HG03575 (cell line): ENCODE results near the gene OTOP1.
"Not testable (repeated sequence)": the region's sequence is repeated elsewhere in the genome, so short reads cannot be mapped to it uniquely, and the experiment has no call there.

ENCODE experiments used
- ATAC-seq: cut with Tn5 transposase; IDR thresholded peaks from one replicate; pipeline ENCODE4 v1.9.1; 2021; ENCODE audit not compliant: unreplicated experiment, insufficient number of reproducible peaks, low FRiP score; ENCODE audit errors: extremely low read depth

Gene OTOP1

DNA sequence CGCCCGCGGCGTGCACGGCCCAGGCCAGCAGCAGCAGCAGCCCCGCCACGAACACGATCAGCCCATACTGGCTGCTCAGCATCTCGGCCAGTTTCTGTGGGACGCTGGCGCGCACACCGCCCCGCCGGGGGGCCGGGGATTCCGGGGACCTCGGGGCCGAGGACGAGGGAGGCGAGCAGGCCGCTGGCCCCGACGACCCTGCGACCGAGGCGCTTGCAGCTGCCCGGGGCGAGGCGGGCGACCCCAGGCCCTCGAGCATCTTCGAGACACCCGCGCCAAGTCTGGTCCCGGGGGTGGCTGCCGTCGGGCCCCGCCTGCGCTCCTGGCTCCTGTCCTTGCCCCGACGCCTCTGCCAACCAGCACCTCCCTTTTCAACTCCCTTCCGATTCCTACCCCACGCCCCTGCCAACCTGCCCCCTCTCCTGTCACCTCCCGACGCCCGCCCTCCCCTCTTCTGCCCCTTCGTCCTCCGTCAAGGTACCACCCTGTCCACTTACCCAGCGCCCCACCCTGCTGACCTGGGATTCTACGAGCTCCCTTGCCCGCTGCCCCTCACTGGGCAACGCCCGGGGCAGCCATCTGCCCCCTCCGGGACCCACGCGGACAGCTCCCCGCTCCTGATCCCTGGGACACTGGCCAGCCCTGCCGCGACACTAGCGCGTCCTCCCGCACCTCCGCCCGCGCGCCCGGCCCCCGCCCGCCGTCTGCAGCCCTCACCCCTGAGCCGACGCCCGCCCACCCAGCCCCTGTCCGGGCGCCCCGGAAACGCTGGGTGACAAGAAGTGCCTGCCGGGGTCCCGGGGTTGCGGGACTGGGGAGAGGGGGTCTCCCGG is at the start of gene OTOP1:
Gene OTOP1 (minus strand): TSS at position 324 of the 833 bp plus-strand sequence. CDS start 65 bp downstream, at position 259.
- ATAC-seq: no peak

DNA sequence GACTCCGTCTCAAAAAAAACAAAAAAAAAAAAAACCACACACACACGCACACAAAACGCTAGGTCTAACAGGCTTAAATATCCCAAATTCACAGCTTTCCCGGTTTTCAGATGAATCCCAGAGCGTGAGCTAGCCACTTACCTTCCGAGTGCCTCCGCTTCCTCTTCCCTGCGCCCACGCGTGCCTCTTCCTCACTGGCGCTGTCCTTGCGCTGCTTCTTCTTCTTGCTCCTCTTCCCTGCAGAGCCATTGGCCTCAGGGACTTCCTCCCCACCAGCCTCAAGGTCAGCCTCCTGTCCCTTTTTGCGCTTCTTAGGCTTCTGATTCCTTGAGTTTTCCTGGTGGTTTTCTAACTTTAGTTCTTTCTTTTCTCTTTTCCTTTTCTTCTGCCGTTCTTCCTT is 47.5 kb upstream of the OTOP1 start:
- no peak for ATAC-seq

GRCh38 chr4:4271912-4272311 is 45.2 kb upstream of the OTOP1 start:
- ATAC-seq: no peak

- ATAC-seq: no peak
Observed at GRCh38 chr4:4270529-4270928, 43.8 kb upstream of the OTOP1 start.

DNA sequence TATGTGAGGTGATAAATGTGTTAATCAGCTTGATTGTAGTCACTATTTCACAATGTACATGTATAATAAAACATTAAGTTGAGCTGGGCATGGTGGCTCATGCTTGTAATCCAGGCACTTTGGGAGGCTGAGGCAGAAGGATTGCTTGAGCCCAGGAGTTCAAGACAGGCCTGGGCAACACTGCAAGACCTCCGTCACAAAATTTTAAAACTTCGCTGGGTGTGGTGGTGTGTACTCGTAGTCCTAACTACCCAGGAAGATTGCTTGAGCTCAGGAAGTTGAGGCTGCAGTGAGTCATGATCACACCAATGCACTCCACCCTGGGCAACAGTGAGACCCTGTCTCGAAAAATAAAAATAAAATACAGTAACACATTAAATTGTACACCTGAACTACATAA is 43.1 kb upstream of the OTOP1 start:
- ATAC-seq: no peak

DNA sequence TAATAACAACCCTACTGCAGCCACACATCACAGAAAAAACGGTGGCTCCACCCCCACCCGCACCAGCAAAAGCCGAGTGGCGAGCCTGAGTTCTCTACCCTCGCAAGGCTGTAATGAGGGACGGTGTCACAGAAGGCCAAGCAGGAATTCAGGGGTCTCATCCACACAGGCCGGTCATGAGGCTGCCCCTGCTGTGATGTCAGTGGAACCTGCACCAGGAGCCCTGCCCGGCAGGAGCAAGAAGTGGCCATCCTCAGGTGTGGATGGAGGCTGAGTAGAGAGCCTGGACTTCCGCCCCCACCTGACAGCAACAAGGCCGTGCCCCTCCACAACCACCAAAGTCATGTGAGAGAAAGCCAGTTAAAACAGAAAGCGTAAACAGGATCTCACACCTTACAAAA is 42.6 kb upstream of the OTOP1 start:
- ATAC-seq: no peak

DNA sequence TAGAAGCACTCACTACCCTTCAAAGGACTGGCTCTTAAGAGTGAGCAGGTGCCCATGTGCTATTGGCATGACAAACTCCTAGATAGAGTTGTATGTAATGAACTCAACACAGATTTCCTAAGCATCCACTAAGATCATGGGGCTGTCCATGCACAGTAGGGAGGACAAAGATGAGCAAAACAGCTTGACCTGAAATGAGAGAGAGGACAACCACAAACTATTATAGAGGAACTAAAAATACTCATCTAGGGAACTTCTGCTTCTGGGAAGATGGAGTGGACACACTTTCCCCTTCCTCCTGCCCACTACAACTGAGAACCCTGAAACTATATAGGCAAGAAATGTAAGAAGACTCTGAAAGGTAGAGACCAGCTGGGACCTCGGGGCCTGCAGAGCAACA is 42.0 kb upstream of the OTOP1 start:
- no peak for ATAC-seq

DNA sequence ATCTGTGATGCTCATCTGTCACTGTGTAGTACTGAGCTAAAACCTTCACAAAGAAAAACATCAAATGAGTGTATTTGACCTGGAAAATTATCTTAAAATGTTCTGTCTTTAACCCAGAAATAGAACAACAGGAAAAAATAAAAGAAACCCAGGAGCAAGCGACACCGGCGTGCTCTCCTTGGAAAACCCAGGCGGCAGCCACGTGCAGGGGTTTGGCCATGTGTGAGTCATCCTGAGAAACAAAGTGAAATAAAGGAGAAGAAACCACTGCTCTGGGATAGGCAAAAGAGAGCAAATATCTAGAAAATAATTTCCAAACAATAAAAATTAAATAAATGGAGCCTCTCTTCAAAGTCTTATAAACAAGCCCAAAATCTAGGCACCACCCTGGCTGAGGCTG is 41.3 kb upstream of the OTOP1 start:
- no peak for ATAC-seq

DNA sequence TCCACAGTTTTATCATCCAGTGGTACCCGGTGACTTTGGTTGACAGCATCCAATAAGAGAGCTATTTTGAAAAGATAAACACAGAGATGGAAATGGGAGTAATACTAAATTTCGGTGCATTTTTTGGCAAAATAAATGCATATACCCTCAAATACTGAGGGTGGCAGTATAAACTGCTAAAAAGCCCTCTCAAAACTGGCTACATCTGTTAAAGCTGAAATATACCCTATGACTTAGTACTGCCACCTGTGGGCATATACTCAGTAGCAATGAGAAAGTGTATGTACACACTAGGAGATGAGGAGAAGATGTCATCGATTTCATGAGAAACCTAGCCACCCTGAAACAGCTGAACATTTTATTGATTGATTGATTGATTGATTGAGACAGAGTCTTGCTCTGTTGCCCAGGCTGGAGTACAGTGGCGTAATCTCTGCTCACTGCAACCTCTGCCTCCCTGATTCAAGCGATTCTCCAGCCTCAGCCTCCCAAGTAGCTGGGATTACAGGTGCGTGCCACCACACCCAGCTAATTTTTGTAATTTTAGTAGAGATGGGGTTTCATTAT is 33.5 kb upstream of the OTOP1 start:
- ATAC-seq: no peak

DNA sequence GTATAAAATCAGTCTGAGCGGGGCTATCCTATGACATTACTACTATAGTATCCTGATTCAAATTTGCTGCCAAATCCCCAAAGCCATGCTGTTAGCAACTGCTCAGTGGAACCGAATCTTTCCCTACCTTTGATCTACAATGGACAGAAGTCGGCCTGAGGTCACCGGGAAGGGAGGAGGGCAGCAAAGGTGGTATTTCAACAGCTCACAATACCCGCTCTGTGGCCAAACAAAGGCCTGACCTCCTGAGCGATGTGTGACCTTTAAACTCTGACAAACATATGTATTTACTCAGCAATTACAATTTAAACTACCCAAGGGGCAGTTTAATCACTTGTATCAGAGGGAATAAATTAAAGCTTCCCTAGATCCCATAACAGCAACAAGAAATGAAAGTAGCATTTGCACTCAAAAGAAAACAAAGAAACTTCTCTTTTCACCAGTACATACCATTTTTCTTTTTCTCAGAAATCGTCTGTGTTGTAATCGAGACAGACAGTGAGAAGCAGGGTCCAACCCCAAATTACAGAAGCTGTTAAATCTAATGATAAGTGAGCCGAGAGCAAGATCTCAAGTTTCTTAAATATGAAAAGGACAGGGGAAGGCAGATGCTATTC is 32.9 kb upstream of the OTOP1 start:
- ATAC-seq: no peak

DNA sequence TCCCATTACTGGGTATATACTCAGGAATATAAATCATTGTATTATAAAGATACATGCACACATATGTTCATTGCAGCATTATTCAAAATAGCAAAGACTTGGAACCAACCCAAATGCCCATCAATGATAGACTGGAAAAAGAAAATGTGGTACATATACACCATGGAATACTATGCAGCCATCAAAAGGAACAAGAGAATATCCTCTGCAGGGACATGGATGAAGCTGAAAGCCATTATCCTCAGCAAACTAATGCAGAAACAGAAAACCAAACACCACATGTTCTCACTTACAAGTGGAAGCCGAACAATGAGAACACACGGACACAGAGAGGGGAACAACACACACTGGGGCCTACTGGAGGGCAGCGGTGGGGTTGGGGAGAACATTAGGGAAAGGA is 31.0 kb upstream of the OTOP1 start:
- ATAC-seq: not testable (repeated sequence)

DNA sequence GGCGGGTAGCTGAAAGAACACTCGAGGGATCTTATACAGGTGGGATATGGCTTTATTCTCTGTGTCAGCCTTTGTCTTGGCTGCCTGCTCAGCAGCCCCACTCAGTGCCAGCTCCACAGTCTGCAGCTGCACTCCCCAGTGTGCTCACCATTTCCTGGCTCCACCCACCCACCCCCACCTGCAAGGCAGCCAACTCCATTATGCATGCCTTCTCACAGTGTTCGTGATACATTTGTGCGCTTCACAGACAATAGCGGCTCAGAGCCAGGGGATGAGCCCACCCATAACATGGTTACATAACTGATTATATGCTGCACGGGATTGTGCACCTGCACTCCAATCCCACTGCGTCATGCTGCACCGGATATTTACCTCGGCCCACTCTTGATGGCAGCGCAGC is 30.1 kb upstream of the OTOP1 start:
- ATAC-seq: no peak

DNA sequence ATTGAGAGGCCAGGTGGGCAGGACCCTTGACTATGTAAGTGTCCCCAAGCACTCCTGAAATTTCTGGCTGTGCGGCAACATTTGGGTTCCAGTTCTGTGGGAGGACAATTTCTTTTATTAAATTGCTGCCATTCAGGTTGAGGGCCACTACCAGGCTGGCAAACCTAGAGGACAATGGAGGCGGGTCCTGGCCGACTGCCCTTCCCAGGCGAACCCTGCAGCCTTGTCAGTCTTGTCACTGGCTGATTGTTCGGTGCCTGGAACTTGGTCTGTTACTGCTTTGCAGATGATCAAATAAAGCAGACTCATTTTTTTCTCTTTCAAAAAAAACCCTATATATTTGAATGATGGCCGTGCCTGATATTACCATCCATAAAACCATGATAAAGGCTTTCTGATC is 27.9 kb upstream of the OTOP1 start:
- no peak for ATAC-seq

GRCh38 chr4:4254199-4254598 is 27.5 kb upstream of the OTOP1 start:
- no peak for ATAC-seq

DNA sequence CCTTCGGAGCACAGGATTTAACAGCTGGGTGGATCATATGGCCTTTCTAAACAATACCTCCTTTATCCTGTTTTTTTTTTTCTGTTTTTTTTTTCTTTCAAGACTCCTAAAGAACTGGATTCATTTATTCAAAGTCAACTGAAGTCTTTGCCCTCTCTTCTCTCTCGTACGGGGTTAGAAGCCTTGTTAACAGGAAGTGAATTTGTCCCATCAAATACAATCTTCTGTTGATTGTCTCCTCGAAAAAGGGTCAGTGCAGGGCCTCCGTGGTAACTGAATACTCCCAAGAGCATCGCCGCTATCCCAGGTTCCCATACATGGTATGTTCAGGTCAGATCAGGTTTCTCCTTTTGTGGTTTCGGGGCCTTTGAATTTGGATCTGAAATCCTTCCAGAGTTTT is 23.1 kb upstream of the OTOP1 start:
- ATAC-seq: no peak

DNA sequence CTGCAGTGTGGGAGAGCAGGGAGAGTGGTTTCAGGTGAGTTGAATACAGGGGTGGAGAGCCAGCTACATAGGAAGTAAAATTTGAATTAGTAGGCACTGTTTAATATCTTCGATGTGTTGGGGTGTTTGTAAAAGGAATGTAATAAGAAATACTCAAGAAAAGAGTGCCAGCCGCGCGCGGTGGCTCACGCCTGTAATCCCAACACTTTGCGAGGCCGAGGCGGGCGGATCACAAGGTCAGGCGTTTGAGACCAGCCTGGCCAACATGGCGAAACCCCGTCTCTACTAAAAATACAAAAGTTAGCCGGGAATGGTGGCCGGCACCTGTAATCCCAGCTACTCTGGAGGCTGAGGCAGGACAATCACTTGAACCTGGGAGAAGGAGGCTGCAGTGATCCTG is 22.6 kb upstream of the OTOP1 start:
- ATAC-seq: not testable (repeated sequence)

- ATAC-seq: no peak
Observed at GRCh38 chr4:4248885-4249203, 22.1 kb upstream of the OTOP1 start.

DNA sequence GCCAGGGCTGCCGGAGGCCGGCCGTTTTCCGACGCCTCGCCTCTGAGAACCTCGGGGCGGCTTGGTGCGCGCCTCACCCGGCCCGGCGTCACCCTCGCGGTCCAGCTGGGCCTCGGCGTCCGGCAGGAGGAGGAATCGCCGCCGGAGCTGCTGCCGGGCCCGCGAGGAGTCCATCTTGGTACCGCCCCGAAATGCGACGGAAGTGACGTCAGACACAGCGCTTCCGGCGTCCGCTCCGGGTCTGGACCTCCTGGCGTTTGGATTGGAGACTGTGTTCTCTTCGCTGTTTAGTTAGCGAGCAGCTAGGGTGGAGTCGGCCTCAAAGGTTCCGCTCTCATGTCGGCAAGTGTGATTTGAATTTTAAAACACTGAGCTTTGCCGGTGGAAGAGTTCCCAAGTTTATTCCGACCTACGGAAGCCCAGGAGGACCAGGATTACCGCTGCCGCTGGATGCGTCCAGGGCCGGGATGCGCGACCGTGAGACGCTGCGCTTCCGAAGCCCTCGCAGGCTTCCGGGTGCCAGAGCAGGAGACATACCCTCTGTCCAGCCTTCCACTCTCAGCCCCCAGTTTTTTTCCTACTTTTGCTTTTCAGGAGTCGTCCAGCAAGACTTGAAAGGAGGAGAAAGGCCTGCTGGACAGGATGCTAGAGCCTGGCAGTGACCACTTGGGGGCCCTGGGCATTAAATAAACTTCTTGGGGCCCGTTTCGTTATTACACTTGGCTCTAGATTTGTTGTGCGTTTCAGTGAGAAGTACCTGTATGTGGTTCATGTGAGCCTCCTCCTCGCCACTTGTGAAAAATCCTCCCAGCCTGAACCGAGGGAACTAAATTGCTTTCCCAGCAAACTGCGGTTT is 21.5 kb upstream of the OTOP1 start, which contains the start of gene TMEM128:
Gene TMEM128 (minus strand): TSS at position 195 of the 856 bp plus-strand sequence. CDS start 21 bp downstream, at position 174.
- ATAC-seq: peak; percentile 86

DNA sequence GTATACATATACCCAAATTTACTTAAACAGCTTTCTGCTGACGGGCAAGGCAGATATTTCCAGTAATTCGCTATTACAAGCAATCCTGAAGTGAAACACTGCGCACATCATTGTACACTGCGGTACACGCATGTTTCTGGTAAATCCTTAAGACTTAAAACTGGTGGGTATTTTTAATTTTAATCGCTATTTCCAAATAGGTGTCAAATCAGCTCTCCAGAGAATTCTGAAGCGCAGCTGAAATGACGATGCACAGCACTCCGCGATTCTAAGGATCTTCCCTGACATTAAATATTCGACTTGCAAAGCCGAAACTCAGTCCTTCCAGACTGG is 20.9 kb upstream of the OTOP1 start:
- ATAC-seq: peak; percentile 11

GRCh38 chr4:4245172-4245571 is 18.4 kb upstream of the OTOP1 start:
- no peak for ATAC-seq
